Hippocampal formation (tissue), 2 donors: ENCODE measurements around the gene ECHDC1.
"Not testable (repeated sequence)": the region's sequence is repeated elsewhere in the genome, so short reads cannot be mapped to it uniquely, and the experiment has no call there.

Experiments
- DNase-seq, 2 donors: peaks; one replicate each; lab custom pipeline; 2025; lab: John Stamatoyannopoulos, UW

The ECHDC1 gene

GRCh38 chr6:127341471-127342202 is 1.8 kb downstream of the ECHDC1 start:
- DNase-seq = no peak

GRCh38 chr6:127340171-127340570 is 3.2 kb downstream of the ECHDC1 start:
- no peak for DNase-seq

- no peak for DNase-seq
These were observed 4.5 kb downstream of the ECHDC1 start for GRCh38 chr6:127338936-127339335.

GRCh38 chr6:127332383-127332961 is 10.9 kb downstream of the ECHDC1 start:
- DNase-seq = no peak

- not testable (repeated sequence) for DNase-seq
These were observed 12.2 kb downstream of the ECHDC1 start for GRCh38 chr6:127331256-127331655.

- DNase-seq = no peak
These were observed 15.3 kb downstream of the ECHDC1 start for GRCh38 chr6:127328043-127328609.

GRCh38 chr6:127319686-127320085 is 23.7 kb downstream of the ECHDC1 start:
- no peak for DNase-seq

GRCh38 chr6:127317388-127318128 is 25.9 kb downstream of the ECHDC1 start:
- no peak for DNase-seq

GRCh38 chr6:127305741-127306140 is 37.7 kb downstream of the ECHDC1 start:
- DNase-seq = no peak

GRCh38 chr6:127303917-127304316 is 39.5 kb downstream of the ECHDC1 start:
- no peak for DNase-seq

GRCh38 chr6:127302728-127303660 is 40.4 kb downstream of the ECHDC1 start:
- DNase-seq = peak in 1 of 2 donors; percentile 44

- no peak for DNase-seq
These were observed 42.2 kb downstream of the ECHDC1 start for GRCh38 chr6:127301199-127301700.

- no peak for DNase-seq
These were observed 43.0 kb downstream of the ECHDC1 start for GRCh38 chr6:127300411-127300810.

GRCh38 chr6:127299522-127300240 is 43.7 kb downstream of the ECHDC1 start:
- DNase-seq = no peak

- no peak for DNase-seq
These were observed 44.9 kb downstream of the ECHDC1 start for GRCh38 chr6:127298475-127298874.

- DNase-seq = no peak
These were observed 45.8 kb downstream of the ECHDC1 start for GRCh38 chr6:127297502-127298070.

GRCh38 chr6:127291495-127291894 is 51.9 kb downstream of the ECHDC1 start:
- peak in 1 of 2 donors; percentile 21 for DNase-seq

GRCh38 chr6:127290391-127291265 is 52.8 kb downstream of the ECHDC1 start:
- no peak for DNase-seq

GRCh38 chr6:127289934-127290333 is 53.5 kb downstream of the ECHDC1 start:
- no peak for DNase-seq
